ENCODE data around the gene BRD1.

GRCh38 chr22:49838771-49839717 lies 11.4 kb upstream of the BRD1 start:
- no peak for TF ChIP-seq POLR2A (IDR thresholded peaks at IDR 0.05; ENCODE audit: low read depth, low read length)
- TF ChIP-seq POLR2AphosphoS5 (IDR thresholded peaks at IDR 0.05; ENCODE audit: low read depth, low read length): no peak
- no peak for TF ChIP-seq TAF1 (IDR thresholded peaks at IDR 0.05; ENCODE audit: low read depth, low read length)
- TF ChIP-seq SPI1 (IDR thresholded peaks at IDR 0.05; ENCODE audit: low read depth, low read length): no peak
- no peak for TF ChIP-seq PAX5 (IDR thresholded peaks at IDR 0.05; ENCODE audit: insufficient read depth, low read length, severe bottlenecking)
